Ishikawa (cell line): ENCODE data around the gene ELP2.

Experiments used
- CEBPB ChIP-seq: IDR thresholded peaks from 2 replicates; pipeline ENCODE4 v1.6.1; 2012
- CREB1 ChIP-seq: IDR thresholded peaks from 2 replicates; pipeline ENCODE4 v1.6.1; 2012; ENCODE audit warnings: low read depth
- EGR1 ChIP-seq: IDR thresholded peaks from 2 replicates; pipeline ENCODE4 v1.6.1; 2012
- EP300 ChIP-seq: IDR thresholded peaks from 2 replicates; pipeline ENCODE4 v1.6.1; 2012; ENCODE audit warnings: borderline replicate concordance
- FOXM1 ChIP-seq: IDR thresholded peaks from 2 replicates; pipeline ENCODE4 v1.6.1; 2012; ENCODE audit warnings: low read depth, borderline replicate concordance
- MAX ChIP-seq: IDR thresholded peaks from 2 replicates; pipeline ENCODE4 v1.6.1; 2012
- NFIC ChIP-seq: IDR thresholded peaks from 2 replicates; pipeline ENCODE4 v1.6.1; 2012
- RAD21 ChIP-seq: IDR thresholded peaks from 2 replicates; pipeline ENCODE4 v1.6.1; 2012; ENCODE audit warnings: low read depth
- REST ChIP-seq: IDR thresholded peaks from 2 replicates; pipeline ENCODE4 v1.6.1; 2012; ENCODE audit warnings: low read depth, mild to moderate bottlenecking
- TAF1 ChIP-seq: IDR thresholded peaks from 2 replicates; pipeline ENCODE4 v1.6.1; 2012; ENCODE audit warnings: low read depth, mild to moderate bottlenecking
- TCF12 ChIP-seq: IDR thresholded peaks from 2 replicates; pipeline ENCODE4 v1.6.1; 2012; ENCODE audit warnings: low read depth
- TEAD4 ChIP-seq: IDR thresholded peaks from 2 replicates; pipeline ENCODE4 v1.6.1; 2012
- USF1 ChIP-seq: IDR thresholded peaks from 2 replicates; pipeline ENCODE4 v1.6.1; 2012
- YY1 ChIP-seq: IDR thresholded peaks from 2 replicates; pipeline ENCODE4 v1.6.1; 2012; ENCODE audit warnings: low read depth
- ZBTB7A ChIP-seq: IDR thresholded peaks from 2 replicates; pipeline ENCODE4 v1.6.1; 2012; ENCODE audit warnings: low read depth

Gene ELP2

GRCh38 chr18:36176177-36176584, 46.5 kb downstream of the ELP2 start:
- TF ChIP-seq RAD21 = no peak
- no peak for TF ChIP-seq TEAD4
- TF ChIP-seq YY1 = no peak

GRCh38 chr18:36176711-36177110, 47.0 kb downstream of the ELP2 start:
- TF ChIP-seq TCF12 (no peak), RAD21 (no peak), YY1 (no peak), TEAD4 (no peak), EGR1 (no peak), CEBPB (no peak), CREB1 (no peak), USF1 (no peak), MAX (no peak), EP300 (no peak), ZBTB7A (no peak), TAF1 (no peak), NFIC (no peak), REST (no peak), FOXM1 (no peak)

GRCh38 chr18:36177913-36178312, 48.2 kb downstream of the ELP2 start:
- TF ChIP-seq RAD21 (no peak), FOXM1 (no peak), TAF1 (no peak), TCF12 (no peak), NFIC (no peak), TEAD4 (no peak), USF1 (no peak), CREB1 (no peak), EP300 (no peak), CEBPB (no peak), YY1 (no peak), REST (no peak), MAX (no peak), ZBTB7A (no peak), EGR1 (no peak)

- TF ChIP-seq NFIC (peak; percentile 58), FOXM1 (no peak), USF1 (no peak), TEAD4 (peak; percentile 54; the same call in 1 of the 2 replicates), REST (no peak)
Measured at GRCh38 chr18:36179562-36180355, 50.1 kb downstream of the ELP2 start.
